Immature natural killer cell (primary cell): ENCODE measurements around the gene ATP1A1. TPM values are rescaled to one million over a fixed set of nuclear protein-coding genes. Genes with fewer than 3 reads are reported as not detected.

Source experiments
- DNase-seq, 3 donors: peaks; one replicate each; pipeline ENCODE4 v3.0.0; 2022; ENCODE audit warnings: mixed read lengths in 1 of 3
- H3K27ac Mint-ChIP-seq, 6 donors: one replicate each; pipeline ENCODE4 v1.8.0; 2020; ENCODE audit warnings: mixed read lengths in 6 of 6, mild to moderate bottlenecking in 5 of 6, inconsistent platforms in 4 of 6, moderate library complexity in 3 of 6
- H3K27me3 Mint-ChIP-seq, 3 donors: one replicate each; pipeline ENCODE4 v1.8.0; 2020 to 2021; ENCODE audit warnings: low read depth in 3 of 3, mild to moderate bottlenecking in 3 of 3, mixed read lengths in 3 of 3, moderate library complexity in 3 of 3, inconsistent platforms in 1 of 3
- H3K36me3 Mint-ChIP-seq, 3 donors: one replicate each; pipeline ENCODE4 v1.8.0; 2020; ENCODE audit warnings: mixed read lengths in 3 of 3, inconsistent platforms in 2 of 3, mild to moderate bottlenecking in 2 of 3
- H3K4me1 Mint-ChIP-seq, 2 donors: one replicate each; pipeline ENCODE4 v1.8.0; 2020; ENCODE audit warnings: inconsistent platforms in 2 of 2, mild to moderate bottlenecking in 2 of 2, mixed read lengths in 2 of 2, moderate library complexity in 1 of 2
- H3K4me3 Mint-ChIP-seq, 5 donors: one replicate each; pipeline ENCODE4 v1.8.0; 2020; ENCODE audit warnings: mild to moderate bottlenecking in 5 of 5, mixed read lengths in 5 of 5, inconsistent platforms in 3 of 5, moderate library complexity in 3 of 5
- H3K9me3 Mint-ChIP-seq, 6 donors: one replicate each; pipeline ENCODE4 v1.8.0; 2020; ENCODE audit warnings: mild to moderate bottlenecking in 6 of 6, mixed read lengths in 6 of 6, inconsistent platforms in 4 of 6, moderate library complexity in 3 of 6
- polyA plus RNA-seq, 3 donors: library from polyadenylated mRNA; unstranded; fragments of 300-500 nt; fragmentation: Illumina TruSeq; gene quantifications; one replicate each; pipeline ENCODE4 v1.2.3, GENCODE V29; 2021

The ATP1A1 gene
- polyA plus RNA-seq, 3 donors from 2014 or later = 21.5 to 38.7 (median 24.2) TPM

DNA sequence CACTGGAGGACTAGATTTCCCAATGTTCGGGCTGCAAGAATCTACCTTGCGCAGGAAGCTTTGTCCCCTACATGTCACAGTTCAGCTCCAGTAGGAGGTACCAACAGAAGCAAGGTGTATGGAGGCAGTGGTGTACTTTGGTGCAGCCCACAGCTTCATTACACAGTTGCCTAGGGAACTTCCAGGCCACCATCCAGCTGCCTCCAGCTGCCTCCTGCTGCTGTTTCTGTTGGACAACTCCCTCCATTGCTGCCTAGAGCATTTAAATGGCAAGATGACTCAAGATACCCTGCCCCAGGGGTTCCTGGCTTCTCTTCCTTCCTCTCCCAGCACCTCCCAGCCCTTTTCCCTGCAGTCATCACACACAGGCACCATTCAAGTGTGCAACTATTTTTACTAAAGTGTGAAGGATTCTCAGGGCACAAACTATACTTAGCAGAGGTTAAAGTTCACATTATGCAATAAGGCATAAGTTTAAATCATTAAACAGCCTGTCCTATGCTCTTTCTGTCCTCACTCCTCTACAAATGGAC lies 39.0 kb upstream of the ATP1A1 start:
- H3K36me3 Mint-ChIP-seq = peaks cover 0 to 4% (median 0%) of the 10 kb centered on the region in 3 donors
- H3K27me3 Mint-ChIP-seq = peaks cover 0 to 14% (median 8%) of the 10 kb centered on the region in 3 donors
- no peak for DNase-seq
- H3K9me3 Mint-ChIP-seq = no peaks in the 10 kb centered on the region
- no peaks in the 10 kb centered on the region for H3K4me1 Mint-ChIP-seq
- H3K4me3 Mint-ChIP-seq = no peak overlapping the region
- no peak overlapping the region for H3K27ac Mint-ChIP-seq

DNA sequence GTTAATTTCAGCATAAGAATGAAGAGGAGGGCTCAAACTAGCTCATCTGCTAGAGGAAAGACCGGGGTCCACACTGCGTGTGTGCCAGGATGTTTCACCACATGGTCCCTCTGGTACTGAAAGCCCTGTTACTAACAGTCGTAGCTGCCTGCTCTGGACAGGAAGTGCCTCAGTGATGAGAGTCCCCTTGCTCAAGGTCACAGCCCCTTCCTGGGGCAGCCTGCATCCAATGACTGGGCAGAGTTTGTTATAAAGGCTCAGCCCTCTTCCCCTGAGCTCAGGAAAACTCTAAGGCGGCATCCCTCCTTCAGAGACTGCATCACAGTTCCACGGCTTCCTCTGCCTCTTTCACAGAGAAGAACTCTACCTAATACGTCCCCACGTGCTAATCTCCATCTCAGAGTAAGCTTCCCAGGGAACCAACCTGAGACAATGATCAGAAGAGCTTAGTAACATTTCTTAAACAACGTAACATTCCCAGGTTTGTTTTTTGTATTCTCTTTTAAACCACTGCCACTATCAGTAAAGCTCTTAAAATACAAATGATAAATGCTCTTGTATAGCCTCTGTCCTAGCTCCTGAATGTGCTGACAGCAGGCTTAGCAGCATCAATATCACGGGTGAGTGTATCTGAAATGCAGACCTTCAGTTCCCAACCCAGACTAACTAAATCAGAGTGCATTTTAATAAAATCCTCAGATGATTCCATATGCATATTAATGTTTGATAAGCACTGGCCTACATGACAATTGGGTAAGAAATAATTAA lies 38.0 kb upstream of the ATP1A1 start:
- peaks cover 0 to 4% (median 0%) of the 10 kb centered on the region in 3 donors for H3K36me3 Mint-ChIP-seq
- H3K4me1 Mint-ChIP-seq = no peaks in the 10 kb centered on the region
- no peak overlapping the region for H3K27ac Mint-ChIP-seq
- peaks cover 2 to 14% (median 5%) of the 10 kb centered on the region in 3 donors for H3K27me3 Mint-ChIP-seq
- no peaks in the 10 kb centered on the region for H3K9me3 Mint-ChIP-seq
- no peak overlapping the region for H3K4me3 Mint-ChIP-seq
- no peak for DNase-seq

DNA sequence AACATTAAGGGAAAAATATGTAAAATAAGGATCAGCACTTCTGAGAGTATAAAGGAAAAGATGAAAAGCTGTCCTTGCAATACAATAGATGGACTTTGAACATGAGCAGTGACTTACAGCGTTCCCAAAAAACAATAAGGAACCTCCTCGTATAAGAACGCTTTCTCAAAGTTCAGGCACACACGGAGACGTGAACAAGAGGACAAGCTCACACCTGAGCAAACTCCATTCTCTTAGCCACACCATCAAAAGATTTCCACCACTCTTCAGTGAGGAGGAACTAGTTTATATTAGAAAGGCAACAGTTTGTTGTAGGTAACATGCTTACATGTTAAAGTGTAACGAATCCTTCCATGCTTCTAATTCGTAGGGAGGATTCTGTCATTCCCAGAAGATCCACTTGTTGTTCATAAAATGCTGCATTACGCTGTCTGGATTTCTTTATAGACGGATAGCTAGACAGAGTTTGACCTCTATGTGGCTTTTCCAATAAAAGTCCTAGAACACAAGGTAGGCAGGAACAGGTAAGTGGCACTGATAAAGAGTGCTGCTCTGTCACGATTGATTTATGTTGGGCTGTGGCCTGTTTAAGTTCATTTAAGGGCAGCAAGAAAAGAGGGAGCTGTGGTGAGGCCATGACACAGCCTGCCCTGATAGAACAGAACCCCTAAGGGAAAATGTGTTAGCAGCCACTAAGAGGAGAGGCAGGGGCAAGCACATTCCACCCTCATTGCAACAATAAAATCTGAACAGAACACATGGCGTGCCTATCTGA lies 37.0 kb upstream of the ATP1A1 start:
- Mint-ChIP-seq H3K27ac (no peak overlapping the region), H3K4me3 (no peak overlapping the region), H3K27me3 (peaks cover 3 to 19% (median 5%) of the 10 kb centered on the region in 3 donors)

DNA sequence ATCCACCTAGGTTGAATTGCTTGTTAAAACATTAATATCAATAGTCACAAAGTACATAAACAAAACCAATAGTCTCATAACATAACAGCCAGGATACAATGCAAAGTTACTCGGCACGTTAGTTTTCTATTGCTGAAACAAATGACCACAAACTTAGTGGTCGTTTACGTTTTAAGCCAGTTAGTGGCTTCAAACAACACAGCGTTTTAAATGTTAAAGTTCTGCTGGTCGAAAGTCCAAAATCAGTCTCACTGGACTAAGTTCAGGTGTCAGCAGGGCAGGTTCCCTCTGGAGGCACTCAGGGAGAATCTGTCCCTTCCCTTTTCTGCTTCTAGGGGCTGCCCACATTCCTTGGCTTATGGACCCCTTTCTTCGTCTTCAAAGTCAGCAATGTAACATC lies 35.6 kb upstream of the ATP1A1 start:
- DNase-seq = no peak
- H3K9me3 Mint-ChIP-seq = no peaks in the 10 kb centered on the region
- H3K4me1 Mint-ChIP-seq = no peaks in the 10 kb centered on the region
- H3K4me3 Mint-ChIP-seq = no peak overlapping the region
- H3K27ac Mint-ChIP-seq = no peak overlapping the region
- peaks cover 3 to 18% (median 5%) of the 10 kb centered on the region in 3 donors for H3K27me3 Mint-ChIP-seq
- peaks cover 0 to 4% (median 0%) of the 10 kb centered on the region in 3 donors for H3K36me3 Mint-ChIP-seq

More for the DNA sequence above, 37.0 kb upstream of the ATP1A1 start:
- DNase-seq = no peak
- H3K9me3 Mint-ChIP-seq = no peaks in the 10 kb centered on the region
- H3K4me1 Mint-ChIP-seq = no peaks in the 10 kb centered on the region
- peaks cover 0 to 4% (median 0%) of the 10 kb centered on the region in 3 donors for H3K36me3 Mint-ChIP-seq

DNA sequence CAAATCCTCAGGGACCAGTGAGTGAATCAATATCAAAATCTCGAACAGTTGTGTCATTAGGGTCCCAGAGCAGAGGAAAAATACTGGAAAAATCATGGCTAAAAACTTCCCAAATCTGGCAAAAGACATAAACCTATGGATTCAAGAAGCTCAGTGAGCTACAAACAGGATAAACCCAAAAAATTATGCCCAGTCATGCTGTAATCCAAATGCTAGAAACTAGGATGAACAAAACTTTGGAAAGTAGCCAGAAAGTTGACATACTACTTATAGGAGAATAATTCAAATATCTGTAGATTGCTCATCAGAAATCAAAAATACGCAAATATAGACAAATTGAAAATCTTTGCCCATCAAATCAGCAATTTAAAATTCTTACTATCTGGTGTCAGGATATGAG lies 34.6 kb upstream of the ATP1A1 start:
- no peak for DNase-seq
- Mint-ChIP-seq H3K4me1 (no peaks in the 10 kb centered on the region), H3K36me3 (peaks cover 0 to 4% (median 0%) of the 10 kb centered on the region in 3 donors), H3K27ac (no peak overlapping the region), H3K9me3 (no peaks in the 10 kb centered on the region), H3K27me3 (peaks cover 3 to 17% (median 5%) of the 10 kb centered on the region in 3 donors), H3K4me3 (no peak overlapping the region)

DNA sequence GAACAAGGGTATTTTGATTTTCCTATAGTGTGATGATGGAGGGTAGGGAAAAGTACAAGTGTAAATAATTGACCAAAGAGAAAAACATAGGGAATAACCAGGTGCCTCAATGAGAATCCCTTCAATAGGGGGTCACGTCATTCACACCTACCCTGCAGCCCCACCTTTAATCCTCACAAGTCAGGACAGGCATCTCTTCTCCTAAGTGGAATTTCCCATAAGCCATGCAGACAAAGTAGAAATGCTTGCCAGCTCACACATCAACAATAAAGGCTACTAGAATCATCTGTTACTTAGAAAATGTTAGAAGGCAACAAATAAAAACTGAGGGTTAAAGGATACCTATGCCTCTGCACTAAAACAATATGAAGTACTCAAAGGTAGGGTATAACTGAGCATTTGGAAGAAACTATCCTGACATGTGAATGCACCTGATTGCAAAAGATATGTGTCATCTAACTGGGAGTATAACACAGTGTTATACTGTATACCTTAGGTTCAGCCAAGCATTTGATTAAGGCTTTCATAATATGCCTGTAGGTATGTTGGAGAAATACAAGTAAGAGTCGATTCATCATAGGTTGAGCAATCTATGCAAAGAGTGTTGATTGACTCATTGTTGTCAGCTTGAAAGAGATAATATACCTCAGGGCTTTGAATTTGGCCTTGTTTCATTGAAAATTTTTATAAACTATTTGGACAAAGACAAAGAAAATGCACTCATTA lies 32.4 kb upstream of the ATP1A1 start:
- H3K4me1 Mint-ChIP-seq = no peaks in the 10 kb centered on the region
- H3K36me3 Mint-ChIP-seq = peaks cover 0 to 4% (median 0%) of the 10 kb centered on the region in 3 donors
- no peaks in the 10 kb centered on the region for H3K9me3 Mint-ChIP-seq
- H3K27ac Mint-ChIP-seq = no peak overlapping the region
- no peak for DNase-seq
- H3K4me3 Mint-ChIP-seq = no peak overlapping the region
- H3K27me3 Mint-ChIP-seq = peaks cover 3 to 15% (median 5%) of the 10 kb centered on the region in 3 donors

DNA sequence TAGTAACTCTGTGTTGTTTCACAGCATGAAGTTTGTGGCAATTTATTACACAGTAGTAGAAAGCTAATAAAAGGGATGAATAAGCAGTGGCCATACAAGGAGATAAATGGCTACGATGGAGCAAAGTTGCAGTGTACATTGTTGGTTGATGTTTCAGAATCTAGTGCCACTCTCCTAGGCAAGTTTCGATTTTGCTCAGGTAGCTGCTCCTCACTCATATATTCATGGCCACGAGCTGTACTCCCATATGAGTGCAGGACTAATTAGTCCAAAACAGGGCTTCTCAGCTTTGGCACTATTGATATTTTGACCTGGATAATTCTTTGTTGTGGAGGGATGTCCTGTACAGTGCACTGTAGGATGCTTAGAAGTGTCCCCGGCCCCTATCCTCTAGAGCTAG lies 30.0 kb upstream of the ATP1A1 start:
- no peaks in the 10 kb centered on the region for H3K4me1 Mint-ChIP-seq

DNA sequence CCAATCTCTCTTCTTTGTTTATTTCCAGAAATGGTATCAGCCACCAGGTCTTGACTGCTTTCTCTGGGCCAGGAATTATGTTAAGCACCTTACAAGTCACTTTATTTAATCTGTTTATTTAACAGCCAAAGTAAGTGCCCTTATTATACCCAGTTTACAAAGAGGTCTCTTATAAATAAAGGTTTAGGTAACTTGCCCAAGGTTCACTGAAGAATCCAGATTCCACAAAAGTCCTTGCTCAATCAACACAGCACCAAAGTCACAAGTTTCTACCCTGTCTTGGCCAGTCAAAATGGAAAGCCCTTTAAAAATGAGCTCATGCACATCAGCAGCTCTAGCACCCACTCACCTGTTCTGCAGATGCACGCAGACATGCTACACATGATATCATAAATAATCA lies 28.0 kb upstream of the ATP1A1 start:
- Mint-ChIP-seq H3K9me3 (no peaks in the 10 kb centered on the region), H3K4me3 (no peak overlapping the region), H3K27me3 (peaks cover 0 to 10% (median 9%) of the 10 kb centered on the region in 3 donors), H3K27ac (no peak overlapping the region), H3K36me3 (peaks cover 0 to 3% (median 0%) of the 10 kb centered on the region in 3 donors), H3K4me1 (no peaks in the 10 kb centered on the region)
- no peak for DNase-seq

More for the DNA sequence above, 30.0 kb upstream of the ATP1A1 start:
- Mint-ChIP-seq H3K9me3 (no peaks in the 10 kb centered on the region), H3K4me3 (no peak overlapping the region), H3K27ac (no peak overlapping the region), H3K36me3 (no peaks in the 10 kb centered on the region), H3K27me3 (peaks cover 3 to 9% (median 5%) of the 10 kb centered on the region in 3 donors)
- DNase-seq = no peak

DNA sequence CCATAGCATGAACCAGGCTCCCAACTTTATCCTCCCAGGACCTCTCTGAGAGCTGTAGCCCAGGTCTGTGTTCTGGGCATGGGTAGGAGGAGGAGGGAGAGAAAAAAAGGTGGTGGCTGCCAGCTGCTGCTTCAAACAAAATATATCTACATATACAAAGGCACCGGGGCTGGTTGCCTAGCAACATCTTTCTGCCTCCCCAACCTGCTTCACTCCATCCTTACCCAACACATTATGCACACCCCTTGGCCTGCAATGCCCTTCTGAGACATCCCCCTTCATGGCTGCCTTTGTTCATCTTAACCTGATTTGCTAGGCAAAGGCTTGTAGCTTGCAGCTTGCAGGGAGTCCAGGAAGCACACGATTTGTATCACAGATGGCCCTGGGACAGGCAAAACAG lies 27.2 kb upstream of the ATP1A1 start:
- no peaks in the 10 kb centered on the region for H3K9me3 Mint-ChIP-seq
- no peak for DNase-seq
- no peak overlapping the region for H3K27ac Mint-ChIP-seq
- H3K36me3 Mint-ChIP-seq = peaks cover 0 to 3% (median 0%) of the 10 kb centered on the region in 3 donors
- no peaks in the 10 kb centered on the region for H3K4me1 Mint-ChIP-seq
- H3K27me3 Mint-ChIP-seq = peaks cover 0 to 12% (median 7%) of the 10 kb centered on the region in 3 donors
- H3K4me3 Mint-ChIP-seq = no peak overlapping the region

DNA sequence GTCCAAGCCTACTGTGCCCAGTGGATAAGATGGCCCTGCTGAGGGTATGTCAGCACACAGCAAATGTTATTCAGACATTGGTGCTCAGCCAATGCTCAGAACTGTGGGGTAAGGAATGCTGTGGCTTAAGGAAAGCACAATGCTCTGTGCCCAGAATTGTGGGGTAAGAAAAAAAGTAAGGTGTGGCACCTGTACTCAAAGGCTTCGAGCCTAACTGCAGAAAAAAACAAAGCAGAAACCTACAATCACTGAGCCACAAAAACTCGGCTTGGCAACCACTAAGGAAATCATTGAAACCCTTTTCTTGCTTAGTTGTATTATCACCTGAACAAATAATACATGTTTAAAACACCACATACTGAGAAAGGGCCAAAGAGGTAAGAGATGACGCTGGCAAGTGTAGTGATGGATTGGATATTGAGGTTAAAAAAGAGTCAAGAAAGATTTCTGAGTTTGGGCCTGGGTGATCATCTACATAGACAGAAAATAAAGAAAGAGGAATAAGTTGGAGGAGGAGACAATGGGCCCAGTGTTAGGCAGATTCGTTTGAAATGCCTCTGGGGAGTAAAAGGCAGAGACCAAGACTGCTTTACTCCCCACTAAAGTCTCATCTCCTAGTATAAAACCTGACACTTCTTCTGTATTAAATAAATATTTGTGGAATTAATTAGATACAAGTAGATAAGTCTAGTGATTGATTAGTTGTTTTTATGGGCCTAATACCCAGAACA lies 25.9 kb upstream of the ATP1A1 start:
- peaks cover 0 to 12% (median 7%) of the 10 kb centered on the region in 3 donors for H3K27me3 Mint-ChIP-seq
- no peak overlapping the region for H3K4me3 Mint-ChIP-seq
- no peak overlapping the region for H3K27ac Mint-ChIP-seq
- H3K9me3 Mint-ChIP-seq = no peaks in the 10 kb centered on the region
- DNase-seq = no peak
- H3K4me1 Mint-ChIP-seq = no peaks in the 10 kb centered on the region
- peaks cover 0 to 3% (median 0%) of the 10 kb centered on the region in 3 donors for H3K36me3 Mint-ChIP-seq

DNA sequence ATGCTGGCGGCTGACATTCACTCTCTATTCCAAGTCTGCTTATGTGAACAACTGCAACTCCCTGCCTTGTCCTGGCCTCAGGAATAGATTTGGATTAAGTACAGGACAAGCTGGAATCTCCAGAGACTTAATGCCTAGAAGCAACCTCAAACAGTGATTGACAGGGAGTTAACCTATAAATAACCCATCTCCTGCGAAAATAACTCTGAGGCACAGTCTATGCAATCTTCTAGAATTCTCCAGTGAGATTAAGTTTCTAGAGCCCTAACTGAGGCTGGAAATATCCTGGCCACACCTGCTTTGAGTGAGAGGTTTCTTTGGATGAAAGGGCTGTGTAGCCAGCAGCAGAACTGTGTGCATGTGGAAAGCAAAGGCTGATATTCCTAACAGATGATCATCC lies 25.3 kb upstream of the ATP1A1 start:
- Mint-ChIP-seq H3K36me3 (peaks cover 0 to 3% (median 0%) of the 10 kb centered on the region in 3 donors), H3K9me3 (no peaks in the 10 kb centered on the region), H3K27me3 (peaks cover 0 to 12% (median 7%) of the 10 kb centered on the region in 3 donors), H3K4me1 (no peaks in the 10 kb centered on the region), H3K4me3 (no peak overlapping the region), H3K27ac (no peak overlapping the region)
- DNase-seq = no peak

DNA sequence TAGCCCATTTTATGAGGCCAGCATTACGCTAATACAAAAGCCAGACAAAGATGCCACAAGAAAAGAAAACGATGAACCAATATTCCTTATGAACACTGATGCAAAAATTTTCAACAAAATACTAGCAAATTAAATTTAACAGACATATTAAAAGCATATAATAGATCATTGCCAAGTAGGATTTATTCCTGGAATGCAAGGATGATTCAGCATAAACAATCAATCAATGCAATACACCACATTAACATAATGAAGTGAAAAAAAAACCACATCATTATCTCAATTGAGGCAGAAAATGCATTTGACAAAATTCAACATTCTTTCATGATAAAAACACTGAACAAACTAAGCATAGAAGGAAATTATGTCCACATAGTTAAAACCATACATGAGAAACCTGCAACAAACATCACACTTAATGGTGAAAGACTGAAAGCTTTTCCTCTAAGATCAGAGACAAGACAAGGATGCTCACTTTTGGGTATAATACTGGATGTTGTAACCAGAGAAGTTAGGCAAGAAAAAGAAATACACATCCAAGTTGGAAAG lies 22.9 kb upstream of the ATP1A1 start:
- peaks cover 0 to 13% (median 7%) of the 10 kb centered on the region in 3 donors for H3K27me3 Mint-ChIP-seq
- H3K27ac Mint-ChIP-seq = no peak overlapping the region
- DNase-seq = no peak
- no peaks in the 10 kb centered on the region for H3K4me1 Mint-ChIP-seq
- H3K4me3 Mint-ChIP-seq = no peak overlapping the region
- peaks cover 0 to 3% (median 0%) of the 10 kb centered on the region in 3 donors for H3K36me3 Mint-ChIP-seq
- H3K9me3 Mint-ChIP-seq = no peaks in the 10 kb centered on the region

DNA sequence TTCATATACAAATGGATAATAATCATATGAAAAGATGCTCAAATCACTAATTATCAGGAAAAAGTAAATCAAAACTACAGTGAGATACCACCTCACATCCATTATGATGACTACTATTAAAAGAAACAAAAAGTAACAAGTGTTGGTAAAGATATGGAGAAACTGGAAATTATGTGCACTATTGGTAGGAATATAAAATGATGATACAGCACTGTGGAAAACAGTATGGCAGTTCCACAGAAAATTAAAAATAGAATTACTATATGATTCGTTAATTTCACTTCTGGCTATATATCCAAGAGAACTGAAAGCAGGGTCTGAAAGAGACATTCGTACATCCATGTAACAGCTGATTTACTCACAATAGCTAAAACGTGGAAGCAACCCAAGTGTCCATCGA lies 21.1 kb upstream of the ATP1A1 start:
- Mint-ChIP-seq H3K36me3 (peaks cover 0 to 3% (median 0%) of the 10 kb centered on the region in 3 donors), H3K27ac (no peak overlapping the region), H3K4me1 (no peaks in the 10 kb centered on the region), H3K4me3 (peak overlapping the region in 1 of 5 donors; percentile 12), H3K27me3 (peaks cover 0 to 15% (median 5%) of the 10 kb centered on the region in 3 donors), H3K9me3 (no peaks in the 10 kb centered on the region)
- no peak for DNase-seq
